ENCODE data around the gene SLC4A5.

The SLC4A5 gene

DNA sequence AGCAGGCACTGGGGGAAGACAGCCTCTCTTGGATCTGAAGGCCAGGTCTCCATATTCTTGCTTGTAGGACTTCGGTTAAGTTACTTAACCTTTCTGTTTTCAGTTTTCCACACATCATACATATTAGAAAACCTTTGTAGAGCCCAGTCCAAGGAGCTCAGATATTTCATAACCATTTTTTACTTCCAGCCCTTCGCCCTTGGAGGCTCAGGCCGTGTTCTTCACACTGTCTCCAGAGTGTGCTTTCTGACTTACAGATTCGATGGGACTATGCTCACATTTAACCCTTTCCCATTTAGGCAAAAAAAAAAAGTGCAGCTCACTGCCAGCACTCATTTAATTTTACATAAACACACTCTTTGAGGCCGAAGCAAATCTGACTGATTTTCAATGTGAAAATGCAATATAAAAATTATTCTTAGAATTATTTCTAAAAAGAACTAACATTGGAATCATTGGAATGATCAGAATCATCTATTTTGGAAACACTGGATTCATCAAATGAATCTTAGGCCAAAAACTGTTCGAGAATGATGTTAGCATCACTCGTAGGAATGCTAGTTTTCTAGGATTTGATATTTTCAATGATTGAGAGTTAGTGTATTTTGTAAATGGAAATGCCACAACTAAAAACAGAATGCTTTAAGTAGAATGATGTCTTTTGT lies 89.8 kb downstream of the SLC4A5 start:
- no peak overlapping the region for H3K4me3 ChIP-seq (IDR thresholded peaks at IDR 0.05; ENCODE audit: insufficient read depth, low read depth, low read length)
- no peaks in the 10 kb centered on the region for H3K4me1 ChIP-seq (ENCODE audit: low read depth, poor library complexity, severe bottlenecking)
- H2AFZ ChIP-seq (ENCODE audit: low read depth), result no peak overlapping the region
- no peak overlapping the region for H3K4me2 ChIP-seq
- no peaks in the 10 kb centered on the region for H3K79me2 ChIP-seq (ENCODE audit: insufficient read depth, low read depth)
- no peak overlapping the region for H3K27ac ChIP-seq
- H3K27me3 ChIP-seq (ENCODE audit: insufficient read depth, low read depth), result no peaks in the 10 kb centered on the region
- H3K9ac ChIP-seq, result no peak overlapping the region
- no peaks in the 10 kb centered on the region for H4K20me1 ChIP-seq (ENCODE audit: insufficient read depth)
- no peaks in the 10 kb centered on the region for H3K36me3 ChIP-seq (ENCODE audit: insufficient read depth)
- TF ChIP-seq, protein P1, sequence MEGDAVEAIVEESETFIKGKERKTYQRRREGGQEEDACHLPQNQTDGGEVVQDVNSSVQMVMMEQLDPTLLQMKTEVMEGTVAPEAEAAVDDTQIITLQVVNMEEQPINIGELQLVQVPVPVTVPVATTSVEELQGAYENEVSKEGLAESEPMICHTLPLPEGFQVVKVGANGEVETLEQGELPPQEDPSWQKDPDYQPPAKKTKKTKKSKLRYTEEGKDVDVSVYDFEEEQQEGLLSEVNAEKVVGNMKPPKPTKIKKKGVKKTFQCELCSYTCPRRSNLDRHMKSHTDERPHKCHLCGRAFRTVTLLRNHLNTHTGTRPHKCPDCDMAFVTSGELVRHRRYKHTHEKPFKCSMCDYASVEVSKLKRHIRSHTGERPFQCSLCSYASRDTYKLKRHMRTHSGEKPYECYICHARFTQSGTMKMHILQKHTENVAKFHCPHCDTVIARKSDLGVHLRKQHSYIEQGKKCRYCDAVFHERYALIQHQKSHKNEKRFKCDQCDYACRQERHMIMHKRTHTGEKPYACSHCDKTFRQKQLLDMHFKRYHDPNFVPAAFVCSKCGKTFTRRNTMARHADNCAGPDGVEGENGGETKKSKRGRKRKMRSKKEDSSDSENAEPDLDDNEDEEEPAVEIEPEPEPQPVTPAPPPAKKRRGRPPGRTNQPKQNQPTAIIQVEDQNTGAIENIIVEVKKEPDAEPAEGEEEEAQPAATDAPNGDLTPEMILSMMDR (conservative IDR thresholded peaks at IDR 0.05; ENCODE audit: low read depth, low read length), result no peak

GRCh38 chr2:74252862-74253261 lies 90.4 kb downstream of the SLC4A5 start:
- TF ChIP-seq, protein P1 (conservative IDR thresholded peaks at IDR 0.05; ENCODE audit: low read depth, low read length), result no peak
- Histone ChIP-seq H3K36me3 (ENCODE audit: insufficient read depth) (no peaks in the 10 kb centered on the region), H3K79me2 (ENCODE audit: insufficient read depth, low read depth) (no peaks in the 10 kb centered on the region), H3K4me3 (IDR thresholded peaks at IDR 0.05; ENCODE audit: insufficient read depth, low read depth, low read length) (no peak overlapping the region), H3K27ac (no peak overlapping the region), H3K4me1 (ENCODE audit: low read depth, poor library complexity, severe bottlenecking) (no peaks in the 10 kb centered on the region), H2AFZ (ENCODE audit: low read depth) (no peak overlapping the region), H4K20me1 (ENCODE audit: insufficient read depth) (no peaks in the 10 kb centered on the region), H3K9ac (no peak overlapping the region), H3K4me2 (no peak overlapping the region), H3K27me3 (ENCODE audit: insufficient read depth, low read depth) (no peaks in the 10 kb centered on the region)

DNA sequence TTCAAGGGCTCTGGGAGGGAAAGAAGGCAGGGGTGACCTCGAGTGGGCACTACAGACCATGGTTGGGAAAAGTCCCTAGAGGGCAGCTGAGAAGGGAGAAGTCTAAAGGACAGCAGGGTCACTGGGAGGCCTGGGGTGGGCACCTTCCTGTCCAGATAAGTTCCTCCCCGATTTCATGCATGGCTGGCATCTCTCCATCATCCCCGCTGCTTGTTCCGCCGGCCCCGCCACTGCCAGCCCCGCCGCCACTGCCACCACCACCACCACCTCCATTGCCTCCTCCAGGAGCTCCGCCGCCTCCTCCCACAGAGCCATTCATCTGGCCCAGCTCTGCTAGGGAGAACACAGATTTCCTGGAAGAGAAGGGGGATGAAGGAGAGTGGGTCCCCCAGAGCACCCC lies 91.2 kb downstream of the SLC4A5 start:
- no peak overlapping the region for H3K9ac ChIP-seq
- no peak overlapping the region for H3K4me3 ChIP-seq (IDR thresholded peaks at IDR 0.05; ENCODE audit: insufficient read depth, low read depth, low read length)
- H3K27me3 ChIP-seq (ENCODE audit: insufficient read depth, low read depth), result no peaks in the 10 kb centered on the region
- H2AFZ ChIP-seq (ENCODE audit: low read depth), result no peak overlapping the region
- H3K79me2 ChIP-seq (ENCODE audit: insufficient read depth, low read depth), result no peaks in the 10 kb centered on the region
- H3K4me2 ChIP-seq, result no peak overlapping the region
- TF ChIP-seq, protein P1 (conservative IDR thresholded peaks at IDR 0.05; ENCODE audit: low read depth, low read length), result no peak
- H3K36me3 ChIP-seq (ENCODE audit: insufficient read depth), result no peaks in the 10 kb centered on the region
- H4K20me1 ChIP-seq (ENCODE audit: insufficient read depth), result no peaks in the 10 kb centered on the region
- no peaks in the 10 kb centered on the region for H3K4me1 ChIP-seq (ENCODE audit: low read depth, poor library complexity, severe bottlenecking)
- H3K27ac ChIP-seq, result no peak overlapping the region

DNA sequence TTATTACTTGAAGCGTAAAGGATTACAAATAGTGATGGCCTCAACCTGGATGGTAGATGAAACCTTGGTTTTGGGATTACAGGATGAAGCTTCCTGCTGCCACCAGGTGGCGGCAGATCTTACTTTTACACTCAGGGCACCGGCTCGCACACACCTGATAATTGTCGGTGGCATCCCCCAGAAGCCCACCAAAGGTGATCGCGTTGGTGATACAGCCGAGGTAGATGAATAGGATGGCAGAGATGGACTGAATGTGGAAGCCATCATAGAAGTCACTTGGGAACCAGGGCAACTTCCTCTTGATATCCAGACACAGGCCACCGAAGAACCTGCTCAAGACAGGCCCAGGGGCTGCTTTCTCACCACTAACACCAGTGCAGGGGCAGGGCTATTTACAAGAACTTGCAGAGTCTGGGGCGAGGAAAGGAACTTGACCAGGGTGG lies 93.0 kb downstream of the SLC4A5 start:
- Histone ChIP-seq H3K4me2 (no peak overlapping the region), H3K79me2 (ENCODE audit: insufficient read depth, low read depth) (no peaks in the 10 kb centered on the region), H3K4me1 (ENCODE audit: low read depth, poor library complexity, severe bottlenecking) (no peaks in the 10 kb centered on the region), H4K20me1 (ENCODE audit: insufficient read depth) (no peaks in the 10 kb centered on the region), H2AFZ (ENCODE audit: low read depth) (no peak overlapping the region), H3K9ac (no peak overlapping the region), H3K27me3 (ENCODE audit: insufficient read depth, low read depth) (no peaks in the 10 kb centered on the region), H3K27ac (no peak overlapping the region), H3K36me3 (ENCODE audit: insufficient read depth) (no peaks in the 10 kb centered on the region), H3K4me3 (IDR thresholded peaks at IDR 0.05; ENCODE audit: insufficient read depth, low read depth, low read length) (no peak overlapping the region)
- TF ChIP-seq, protein P1 (conservative IDR thresholded peaks at IDR 0.05; ENCODE audit: low read depth, low read length), result peak; percentile 98
